Measurements from ENCODE around the gene ACTR2. TPM values are rescaled to one million over a fixed set of nuclear protein-coding genes. Genes with fewer than 3 reads are reported as not detected.

ACTR2 gene
- total RNA-seq, 4 donors from 2014 or later, result 34.4 to 43.9 (median 35.8) TPM

GRCh38 chr2:65264821-65265670, 37.4 kb downstream of the ACTR2 start:
- in situ Hi-C loops (cut with MboI; ENCODE audit: low sequenced_read_pairs in 4 of 4), result loop anchor here (5.0 to 25.0 kb wide), 4 partner anchors 172 to 290 kb away; partner anchors contain the start of gene SPRED2 (in 2 of the 4)
- no peak overlapping the region for H3K4me3 ChIP-seq
- TF ChIP-seq CTCF (IDR thresholded peaks at IDR 0.05 in 4 of 5, conservative IDR thresholded peaks at IDR 0.05 in 1 of 5) (peak; percentile 55 to 68 (median 65)), POLR2A (IDR thresholded peaks at IDR 0.05) (no peak)
- intact Hi-C loops (cut with DNase I; ENCODE audit: low total_unique reads), result loop anchor here (1.0 to 2.0 kb wide), 3 partner anchors 166 to 308 kb away; no protein-coding TSS in a partner anchor
- no peak overlapping the region for H3K27ac ChIP-seq
- DNase-seq (no peak), ATAC-seq (peak; percentile 56 to 75)
- H3K4me1 ChIP-seq, result peaks cover 2 to 14% of the 10 kb centered on the region in 2 donors
- H3K36me3 ChIP-seq, result peaks cover 0 to 39% of the 10 kb centered on the region in 2 donors
- H3K9me3 ChIP-seq, result no peaks in the 10 kb centered on the region
- H3K27me3 ChIP-seq, result no peaks in the 10 kb centered on the region

- Histone ChIP-seq H3K4me3 (no peak overlapping the region), H3K27me3 (no peaks in the 10 kb centered on the region), H3K36me3 (peaks cover 0 to 39% of the 10 kb centered on the region in 2 donors), H3K9me3 (no peaks in the 10 kb centered on the region), H3K27ac (no peak overlapping the region), H3K4me1 (peaks cover 2 to 14% of the 10 kb centered on the region in 2 donors)
- no peak for TF ChIP-seq CTCF (IDR thresholded peaks at IDR 0.05 in 4 of 5, conservative IDR thresholded peaks at IDR 0.05 in 1 of 5)
- TF ChIP-seq POLR2A (IDR thresholded peaks at IDR 0.05), result no peak
- in situ Hi-C loops (cut with MboI; ENCODE audit: low sequenced_read_pairs in 4 of 4), result loop anchor here (5.0 to 25.0 kb wide), 4 partner anchors 172 to 289 kb away; partner anchors contain the start of gene SPRED2 (in 2 of the 4)
- DNase-seq, result no peak
- intact Hi-C loops (cut with DNase I; ENCODE audit: low total_unique reads), result loop anchor here (1.0 to 2.0 kb wide), 3 partner anchors 165 to 308 kb away; no protein-coding TSS in a partner anchor
- ATAC-seq, result no peak
Measured at GRCh38 chr2:65265671-65266045, 38.0 kb downstream of the ACTR2 start.

GRCh38 chr2:65267008-65267407, 39.4 kb downstream of the ACTR2 start:
- Histone ChIP-seq H3K27me3 (no peaks in the 10 kb centered on the region), H3K36me3 (peaks cover 0 to 47% of the 10 kb centered on the region in 2 donors), H3K27ac (no peak overlapping the region), H3K4me1 (peaks cover 0 to 6% of the 10 kb centered on the region in 2 donors), H3K9me3 (no peaks in the 10 kb centered on the region), H3K4me3 (no peak overlapping the region)
- in situ Hi-C loops (cut with MboI; ENCODE audit: low sequenced_read_pairs in 4 of 4) (loop anchor here (5.0 to 25.0 kb wide), 4 partner anchors 170 to 288 kb away; partner anchors contain the start of gene SPRED2 (in 2 of the 4)), intact Hi-C loops (cut with DNase I; ENCODE audit: low total_unique reads) (no loop called here)
- TF ChIP-seq CTCF (IDR thresholded peaks at IDR 0.05 in 4 of 5, conservative IDR thresholded peaks at IDR 0.05 in 1 of 5), result no peak
- TF ChIP-seq POLR2A (IDR thresholded peaks at IDR 0.05), result no peak
- no peak for ATAC-seq
- no peak for DNase-seq

GRCh38 chr2:65268957-65269356, 41.3 kb downstream of the ACTR2 start:
- TF ChIP-seq CTCF (IDR thresholded peaks at IDR 0.05 in 4 of 5, conservative IDR thresholded peaks at IDR 0.05 in 1 of 5) (no peak), POLR2A (IDR thresholded peaks at IDR 0.05) (no peak)
- ATAC-seq (no peak), DNase-seq (no peak)
- Histone ChIP-seq H3K36me3 (peaks cover 0 to 63% of the 10 kb centered on the region in 2 donors), H3K9me3 (no peaks in the 10 kb centered on the region), H3K4me3 (no peak overlapping the region), H3K27me3 (no peaks in the 10 kb centered on the region), H3K4me1 (peaks cover 0 to 6% of the 10 kb centered on the region in 2 donors), H3K27ac (no peak overlapping the region)
- in situ Hi-C loops (cut with MboI; ENCODE audit: low sequenced_read_pairs in 4 of 4) (loop anchor here (5.0 to 25.0 kb wide), 4 partner anchors 168 to 286 kb away; partner anchors contain the start of gene SPRED2 (in 2 of the 4)), intact Hi-C loops (cut with DNase I; ENCODE audit: low total_unique reads) (no loop called here)

All from gastrocnemius medialis (tissue), 4 donors.